ENCODE data around the gene NFKB1. TPM values are rescaled to one million over a fixed set of nuclear protein-coding genes. Genes with fewer than 3 reads are reported as not detected.

The NFKB1 gene
- total RNA-seq, 1 experiment from 2014 or later, result 70.9 TPM

DNA sequence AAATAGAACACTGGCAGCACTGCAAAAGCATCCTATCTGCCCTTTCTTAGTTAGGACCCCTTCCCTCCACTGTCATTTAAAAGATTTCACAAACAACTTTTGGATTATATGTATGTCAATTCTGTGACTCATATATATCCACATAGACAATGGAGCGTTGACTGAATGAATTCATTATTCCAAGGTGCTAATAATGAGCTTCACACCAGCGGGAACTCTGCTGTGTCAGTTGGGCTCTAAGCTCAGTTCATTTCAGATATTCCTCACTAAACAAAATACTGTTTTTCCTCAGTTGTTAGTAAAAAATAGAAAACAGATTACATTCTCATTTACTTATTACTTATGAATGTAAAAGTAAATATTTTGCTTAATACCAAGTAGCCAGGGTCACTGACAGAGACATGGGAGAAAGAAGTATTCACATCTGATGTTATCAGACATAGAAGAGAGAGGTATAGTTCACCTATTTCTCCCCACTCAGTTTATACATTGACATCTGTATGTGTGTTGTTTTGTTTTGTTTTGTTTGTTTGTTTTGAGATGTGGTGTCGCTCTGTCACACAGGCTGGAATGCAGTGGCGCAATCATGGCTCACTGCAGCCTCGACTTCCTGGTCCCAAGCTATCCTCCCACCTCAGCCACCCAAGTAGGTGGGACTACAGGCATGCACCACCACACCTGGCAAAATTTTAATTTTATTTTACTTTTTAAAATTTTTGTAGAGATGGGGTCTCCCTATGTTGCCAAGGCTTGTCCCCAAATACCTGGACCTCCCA, 10.9 kb downstream of the NFKB1 start:
- ChIA-PET POLR2A (interaction anchor here (0.6 to 1.5 kb wide), 4 partner anchors 10 to 316 kb away, joined by 3 to 6 read pairs (median 4); no protein-coding TSS in a partner anchor), CTCF (no interaction called here)
- no peak overlapping the region for H3K27ac Mint-ChIP-seq (ENCODE audit: low read depth, unreplicated experiment)
- intact Hi-C loops (cut with micrococcal nuclease), result no loop called here
- peaks cover 14% of the 10 kb centered on the region for H3K4me1 Mint-ChIP-seq (ENCODE audit: insufficient read depth, unreplicated experiment)
- H3K27me3 Mint-ChIP-seq (ENCODE audit: insufficient read depth, unreplicated experiment), result no peaks in the 10 kb centered on the region
- H3K4me3 Mint-ChIP-seq (ENCODE audit: unreplicated experiment), result no peak overlapping the region
- H3K9me3 Mint-ChIP-seq (ENCODE audit: unreplicated experiment), result peaks cover 7% of the 10 kb centered on the region
- BruUV-seq (replicated peaks), result no TSS peak
- no peak for DNase-seq (ENCODE audit: unreplicated experiment)
- peaks cover 27% of the 10 kb centered on the region for H3K36me3 Mint-ChIP-seq (ENCODE audit: insufficient read depth, unreplicated experiment)
- TF ChIP-seq, protein P1, sequence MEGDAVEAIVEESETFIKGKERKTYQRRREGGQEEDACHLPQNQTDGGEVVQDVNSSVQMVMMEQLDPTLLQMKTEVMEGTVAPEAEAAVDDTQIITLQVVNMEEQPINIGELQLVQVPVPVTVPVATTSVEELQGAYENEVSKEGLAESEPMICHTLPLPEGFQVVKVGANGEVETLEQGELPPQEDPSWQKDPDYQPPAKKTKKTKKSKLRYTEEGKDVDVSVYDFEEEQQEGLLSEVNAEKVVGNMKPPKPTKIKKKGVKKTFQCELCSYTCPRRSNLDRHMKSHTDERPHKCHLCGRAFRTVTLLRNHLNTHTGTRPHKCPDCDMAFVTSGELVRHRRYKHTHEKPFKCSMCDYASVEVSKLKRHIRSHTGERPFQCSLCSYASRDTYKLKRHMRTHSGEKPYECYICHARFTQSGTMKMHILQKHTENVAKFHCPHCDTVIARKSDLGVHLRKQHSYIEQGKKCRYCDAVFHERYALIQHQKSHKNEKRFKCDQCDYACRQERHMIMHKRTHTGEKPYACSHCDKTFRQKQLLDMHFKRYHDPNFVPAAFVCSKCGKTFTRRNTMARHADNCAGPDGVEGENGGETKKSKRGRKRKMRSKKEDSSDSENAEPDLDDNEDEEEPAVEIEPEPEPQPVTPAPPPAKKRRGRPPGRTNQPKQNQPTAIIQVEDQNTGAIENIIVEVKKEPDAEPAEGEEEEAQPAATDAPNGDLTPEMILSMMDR (IDR thresholded peaks at IDR 0.05; ENCODE audit: unreplicated experiment), result no peak

DNA sequence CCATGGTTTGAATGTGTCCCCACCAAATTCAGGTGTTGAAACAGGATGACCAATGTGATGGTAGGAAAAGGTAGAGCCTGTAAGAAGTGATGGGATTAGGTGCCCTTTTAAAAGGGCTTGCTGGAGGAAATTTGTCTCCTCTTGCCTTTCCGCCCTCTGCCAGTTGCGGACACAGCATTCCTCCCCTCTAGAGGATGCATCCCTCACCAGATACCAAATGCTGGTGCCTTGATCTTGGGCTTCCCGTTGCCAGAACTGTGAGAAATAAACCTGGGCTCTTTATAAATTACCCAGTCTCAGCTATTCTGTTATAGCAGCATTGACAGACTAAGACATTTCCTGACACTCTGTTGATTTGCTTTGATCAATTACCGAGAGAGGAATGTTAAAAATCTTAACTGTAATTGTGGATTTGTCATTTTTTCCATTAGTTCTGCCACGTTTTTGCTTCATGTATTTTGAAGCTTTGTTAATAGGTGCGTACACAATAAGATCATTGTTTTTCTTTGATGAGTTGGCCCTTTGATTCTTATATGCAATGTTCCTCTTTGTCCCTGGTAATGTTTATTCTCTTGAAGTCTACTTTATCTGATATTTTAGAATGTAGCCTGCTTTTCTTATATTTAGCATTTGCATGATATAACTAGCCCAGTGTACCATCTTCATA, 13.3 kb downstream of the NFKB1 start:
- BruUV-seq (replicated peaks), result no TSS peak
- TF ChIP-seq, protein P1 (IDR thresholded peaks at IDR 0.05; ENCODE audit: unreplicated experiment), result no peak
- DNase-seq (ENCODE audit: unreplicated experiment), result no peak
- H3K27ac Mint-ChIP-seq (ENCODE audit: low read depth, unreplicated experiment), result no peak overlapping the region
- POLR2A ChIA-PET, result interaction anchor here (0.7 kb wide), 1 partner anchor 19 kb away, joined by 3 read pairs; no protein-coding TSS in a partner anchor
- peaks cover 26% of the 10 kb centered on the region for H3K36me3 Mint-ChIP-seq (ENCODE audit: insufficient read depth, unreplicated experiment)
- H3K9me3 Mint-ChIP-seq (ENCODE audit: unreplicated experiment), result peaks cover 7% of the 10 kb centered on the region
- intact Hi-C loops (cut with micrococcal nuclease), result no loop called here
- peaks cover 18% of the 10 kb centered on the region for H3K4me1 Mint-ChIP-seq (ENCODE audit: insufficient read depth, unreplicated experiment)
- H3K4me3 Mint-ChIP-seq (ENCODE audit: unreplicated experiment), result no peak overlapping the region
- CTCF ChIA-PET, result interaction anchor here (0.7 kb wide), 1 partner anchor 10 kb away, joined by 3 read pairs; no protein-coding TSS in a partner anchor
- H3K27me3 Mint-ChIP-seq (ENCODE audit: insufficient read depth, unreplicated experiment), result no peaks in the 10 kb centered on the region

DNA sequence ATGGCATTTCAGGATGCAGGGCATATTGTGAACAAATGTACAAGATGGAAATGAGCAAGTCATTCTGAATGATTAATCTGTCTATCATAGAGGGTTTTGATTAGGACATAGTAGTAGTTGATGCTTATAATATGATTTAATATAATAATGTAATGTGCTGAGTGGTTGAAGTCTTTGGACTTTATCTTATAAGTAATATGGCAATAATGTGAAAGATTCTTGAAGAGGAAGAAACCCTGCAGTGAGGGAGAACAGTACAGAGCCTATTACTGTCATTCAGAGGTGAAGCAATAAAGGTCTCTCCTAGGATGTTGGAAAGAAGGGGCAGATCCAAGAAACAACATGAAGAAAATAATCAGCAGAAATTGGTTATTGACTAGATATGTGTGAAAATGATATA, 16.6 kb downstream of the NFKB1 start:
- POLR2A ChIA-PET, result interaction anchor here (0.7 to 1.4 kb wide), 2 partner anchors 13 to 16 kb away, joined by 3 to 5 read pairs; no protein-coding TSS in a partner anchor
- intact Hi-C loops (cut with micrococcal nuclease), result no loop called here

More for the DNA sequence above, 16.6 kb downstream of the NFKB1 start:
- TF ChIP-seq, protein P1 (IDR thresholded peaks at IDR 0.05; ENCODE audit: unreplicated experiment), result no peak
- Mint-ChIP-seq H3K4me3 (ENCODE audit: unreplicated experiment) (no peak overlapping the region), H3K27ac (ENCODE audit: low read depth, unreplicated experiment) (no peak overlapping the region), H3K9me3 (ENCODE audit: unreplicated experiment) (peaks cover 7% of the 10 kb centered on the region), H3K4me1 (ENCODE audit: insufficient read depth, unreplicated experiment) (peaks cover 21% of the 10 kb centered on the region), H3K27me3 (ENCODE audit: insufficient read depth, unreplicated experiment) (no peaks in the 10 kb centered on the region), H3K36me3 (ENCODE audit: insufficient read depth, unreplicated experiment) (peaks cover 20% of the 10 kb centered on the region)
- no TSS peak for BruUV-seq (replicated peaks)
- CTCF ChIA-PET, result no interaction called here
- no peak for DNase-seq (ENCODE audit: unreplicated experiment)
